Measurements from ENCODE around the gene C9orf153.

C9orf153 gene

GRCh38 chr9:86187121-86187520, 72.3 kb downstream of the C9orf153 start:
- no peak for DNase-seq (ENCODE audit: low spot score)
- H3K27ac ChIP-seq = no peak overlapping the region
- ChIA-PET CTCF (interaction anchor here (0.7 kb wide), 1 partner anchor 39 kb away, joined by 3 read pairs; no protein-coding TSS in a partner anchor), POLR2A (ENCODE audit: low non-redundant PET) (no interaction called here)
- TF ChIP-seq CTCF (conservative IDR thresholded peaks at IDR 0.05; ENCODE audit: low read depth) = no peak

- ChIA-PET CTCF (interaction anchor here (0.5 kb wide), 1 partner anchor 369 kb away, joined by 7 read pairs; no protein-coding TSS in a partner anchor), POLR2A (ENCODE audit: low non-redundant PET) (no interaction called here)
- no peak overlapping the region for H3K27ac ChIP-seq
- no peak for TF ChIP-seq CTCF (conservative IDR thresholded peaks at IDR 0.05; ENCODE audit: low read depth)
- DNase-seq (ENCODE audit: low spot score) = no peak
Measured at GRCh38 chr9:86186696-86187095, 72.8 kb downstream of the C9orf153 start.

- no peak overlapping the region for H3K27ac ChIP-seq
- DNase-seq (ENCODE audit: low spot score) = no peak
- ChIA-PET POLR2A (ENCODE audit: low non-redundant PET) (no interaction called here), CTCF (no interaction called here)
- no peak for TF ChIP-seq CTCF (conservative IDR thresholded peaks at IDR 0.05; ENCODE audit: low read depth)
Measured at GRCh38 chr9:86185872-86186271, 73.6 kb downstream of the C9orf153 start.

GRCh38 chr9:86184138-86184524, 75.3 kb downstream of the C9orf153 start:
- CTCF ChIA-PET = interaction anchor here (1.3 kb wide), 1 partner anchor 18 kb away, joined by 3 read pairs; no protein-coding TSS in a partner anchor
- POLR2A ChIA-PET (ENCODE audit: low non-redundant PET) = interaction anchor here (0.6 kb wide), 1 partner anchor 1577 kb away, joined by 5 read pairs; no protein-coding TSS in a partner anchor
- no peak overlapping the region for H3K27ac ChIP-seq
- DNase-seq (ENCODE audit: low spot score) = no peak
- no peak for TF ChIP-seq CTCF (conservative IDR thresholded peaks at IDR 0.05; ENCODE audit: low read depth)

GRCh38 chr9:86183229-86184137, 76.0 kb downstream of the C9orf153 start:
- ChIA-PET POLR2A (ENCODE audit: low non-redundant PET) (interaction anchor here (0.6 kb wide), 1 partner anchor 1578 kb away, joined by 5 read pairs; no protein-coding TSS in a partner anchor), CTCF (interaction anchor here (1.3 kb wide), 1 partner anchor 19 kb away, joined by 3 read pairs; no protein-coding TSS in a partner anchor)
- no peak overlapping the region for H3K27ac ChIP-seq
- no peak for DNase-seq (ENCODE audit: low spot score)
- TF ChIP-seq CTCF (conservative IDR thresholded peaks at IDR 0.05; ENCODE audit: low read depth) = no peak

GRCh38 chr9:86181379-86182315, 77.8 kb downstream of the C9orf153 start:
- CTCF ChIA-PET = interaction anchor here (0.6 kb wide), 1 partner anchor 661 kb away, joined by 3 read pairs; no protein-coding TSS in a partner anchor
- no peak for TF ChIP-seq CTCF (conservative IDR thresholded peaks at IDR 0.05; ENCODE audit: low read depth)
- DNase-seq (ENCODE audit: low spot score) = peak; percentile 37
- H3K27ac ChIP-seq = no peak overlapping the region
- POLR2A ChIA-PET (ENCODE audit: low non-redundant PET) = no interaction called here
